CD14-positive monocyte (primary cell): Measurements from ENCODE around the gene DLK2. TPM values are rescaled to one million over a fixed set of nuclear protein-coding genes. Genes with fewer than 3 reads are reported as not detected.
"Not testable (repeated sequence)": the region's sequence is repeated elsewhere in the genome, so short reads cannot be mapped to it uniquely, and the experiment has no call there.

Experiments used
- DNase-seq, 3 donors: peaks; one replicate each; pipeline ENCODE4 v3.0.0-alpha.2; 2011 to 2022
- H2AFZ ChIP-seq: 2 replicates; pipeline ENCODE4 v1.6.0; 2012; ENCODE audit warnings: mild to moderate bottlenecking, low read depth, low read length, inconsistent platforms; ENCODE audit not compliant: insufficient read depth, poor library complexity, severe bottlenecking
- H3K27ac ChIP-seq, 2 donors: 1 replicate in 1 of 2; 2 replicates in 1 of 2; pipeline ENCODE4 v1.5.1; 2012 to 2013; ENCODE audit warnings: low read length in 2 of 2, control low read depth in 1 of 2, inconsistent platforms in 1 of 2, low read depth in 1 of 2, mild to moderate bottlenecking in 1 of 2
- H3K27me3 ChIP-seq, 2 donors: one replicate each; pipeline versions ENCODE4 v1.6.0 to v1.6.1; 2011 to 2013; ENCODE audit warnings: low read length in 2 of 2; ENCODE audit not compliant: control insufficient read depth in 2 of 2, insufficient read depth in 2 of 2
- H3K36me3 ChIP-seq, 2 donors: replicated peaks in 1 of 2; 1 replicate in 1 of 2; 2 replicates in 1 of 2; pipeline versions ENCODE4 v1.5.1 to v1.6.1; 2012 to 2013; ENCODE audit warnings: low read length in 2 of 2, control low read depth in 1 of 2, inconsistent platforms in 1 of 2, mild to moderate bottlenecking in 1 of 2; ENCODE audit not compliant: insufficient read depth in 2 of 2, control insufficient read depth in 1 of 2
- H3K4me1 ChIP-seq, 2 donors: 1 replicate in 1 of 2; 2 replicates in 1 of 2; pipeline versions ENCODE4 v1.5.1 to v1.6.1; 2012 to 2013; ENCODE audit warnings: low read length in 2 of 2, control low read depth in 1 of 2, inconsistent platforms in 1 of 2, mild to moderate bottlenecking in 1 of 2, moderate library complexity in 1 of 2; ENCODE audit not compliant: insufficient read depth in 2 of 2, control insufficient read depth in 1 of 2
- H3K4me2 ChIP-seq: replicated peaks from 2 replicates; pipeline ENCODE3; 2012; ENCODE audit warnings: low read length, moderate library complexity, mild to moderate bottlenecking; ENCODE audit not compliant: poor library complexity, severe bottlenecking; ENCODE audit errors: extremely low read depth
- H3K4me3 ChIP-seq, 3 experiments: fragments of 200-600 bp in 1 of 3; sonication (generic) in 1 of 3; replicated peaks in 1 of 3; 1 replicate in 2 of 3; 2 replicates in 1 of 3; pipeline ENCODE4 v1.5.1; 2011 to 2013; ENCODE audit warnings: low read length in 3 of 3, mild to moderate bottlenecking in 3 of 3, control low read depth in 2 of 3, low read depth in 2 of 3, inconsistent platforms in 1 of 3, moderate library complexity in 1 of 3
- H3K79me2 ChIP-seq: 2 replicates; pipeline ENCODE4 v1.6.0; 2012; ENCODE audit warnings: mild to moderate bottlenecking, control low read depth, inconsistent platforms, low read length, moderate library complexity; ENCODE audit not compliant: insufficient read depth
- H3K9ac ChIP-seq: 2 replicates; pipeline ENCODE4 v1.6.0; 2017; ENCODE audit warnings: low read length, mild to moderate bottlenecking; ENCODE audit not compliant: insufficient read depth, poor library complexity, severe bottlenecking
- H3K9me3 ChIP-seq, 2 donors: replicated peaks in 1 of 2; 1 replicate in 1 of 2; 2 replicates in 1 of 2; pipeline versions ENCODE4 v1.5.1 to v1.6.1; 2012 to 2013; ENCODE audit warnings: low read length in 2 of 2, control low read depth in 1 of 2; ENCODE audit not compliant: control insufficient read depth in 1 of 2, insufficient read depth in 1 of 2
- H4K20me1 ChIP-seq: 2 replicates; pipeline ENCODE4 v1.6.0; 2012; ENCODE audit warnings: mild to moderate bottlenecking, low read length, control low read depth, moderate library complexity; ENCODE audit not compliant: insufficient read depth
- H3K27ac Mint-ChIP-seq, 7 donors: one replicate each; pipeline ENCODE4 v1.8.0; 2020; ENCODE audit warnings: mild to moderate bottlenecking in 7 of 7, mixed read lengths in 7 of 7, moderate library complexity in 6 of 7, inconsistent platforms in 2 of 7
- H3K27me3 Mint-ChIP-seq, 3 donors: one replicate each; pipeline ENCODE4 v1.8.0; 2021 to 2022; ENCODE audit warnings: low read depth in 3 of 3, mild to moderate bottlenecking in 3 of 3, mixed read lengths in 3 of 3, moderate library complexity in 3 of 3, inconsistent platforms in 1 of 3
- H3K36me3 Mint-ChIP-seq, 2 donors: one replicate each; pipeline ENCODE4 v1.8.0; 2020; ENCODE audit warnings: mixed read lengths in 2 of 2, inconsistent platforms in 1 of 2, mild to moderate bottlenecking in 1 of 2
- H3K4me1 Mint-ChIP-seq: one replicate; pipeline ENCODE4 v1.8.0; 2020; ENCODE audit warnings: mild to moderate bottlenecking, mixed read lengths
- H3K4me3 Mint-ChIP-seq, 2 donors: one replicate each; pipeline ENCODE4 v1.8.0; 2020; ENCODE audit warnings: mild to moderate bottlenecking in 2 of 2, mixed read lengths in 2 of 2, moderate library complexity in 1 of 2
- H3K9me3 Mint-ChIP-seq, 7 donors: one replicate each; pipeline ENCODE4 v1.8.0; 2020 to 2022; ENCODE audit warnings: mixed read lengths in 7 of 7, mild to moderate bottlenecking in 6 of 7, moderate library complexity in 6 of 7, inconsistent platforms in 2 of 7
- CTCF ChIP-seq: fragments of 200-600 bp; IDR thresholded peaks from one replicate; pipeline ENCODE4 v1.8.0; 2022; ENCODE audit warnings: antibody characterized with exemption, mild to moderate bottlenecking
- WGBS: methylation state at CpG from one replicate; pipeline ENCODE4 v1.1.5; 2013; ENCODE audit warnings: missing lambda C conversion rate; ENCODE audit not compliant: insufficient coverage; 5-methylcytosine and 5-hydroxymethylcytosine counted together
- intact Hi-C, 2 donors: fragments of 100-400 bp; cut with micrococcal nuclease; formaldehyde crosslinking; loops; one replicate each; pipeline versions ENCODE4 v1.15.0 to v1.15.1; 2023
- polyA plus RNA-seq, 3 donors: library from polyadenylated mRNA; depleted of rRNA in 1 of 3; unstranded in 2 of 3; stranded (reverse) in 1 of 3; fragments of 300-500 nt in 2 of 3; fragments of >200 nt in 1 of 3; fragmentation: Illumina TruSeq in 2 of 3; gene quantifications; 1 replicate in 2 of 3; 2 replicates in 1 of 3; pipeline ENCODE4 v1.2.3, GENCODE V29; 2012 to 2021

Gene DLK2
- polyA plus RNA-seq, 3 donors = 0.08 TPM; not detected in 2

GRCh38 chr6:43416935-43417334 is 38.4 kb downstream of the DLK2 start:
- peaks cover 0 to 10% of the 10 kb centered on the region in 2 donors for H3K27me3 ChIP-seq
- no peaks in the 10 kb centered on the region for H3K36me3 Mint-ChIP-seq
- H3K4me1 ChIP-seq = no peaks in the 10 kb centered on the region
- H3K4me2 ChIP-seq = no peak overlapping the region
- H3K9me3 Mint-ChIP-seq = peaks cover 0 to 16% (median 9%) of the 10 kb centered on the region in 7 donors
- peaks cover 0 to 15% of the 10 kb centered on the region in 2 donors for H3K9me3 ChIP-seq
- H3K4me3 ChIP-seq = no peak overlapping the region
- no peaks in the 10 kb centered on the region for H3K79me2 ChIP-seq
- H3K9ac ChIP-seq = no peak overlapping the region
- H3K27ac ChIP-seq = no peak overlapping the region
- H3K27ac Mint-ChIP-seq = no peak overlapping the region
- no peaks in the 10 kb centered on the region for H3K4me1 Mint-ChIP-seq
- intact Hi-C loops = no loop called here
- no peaks in the 10 kb centered on the region for H4K20me1 ChIP-seq
- H3K36me3 ChIP-seq = no peaks in the 10 kb centered on the region
- no peak overlapping the region for H2AFZ ChIP-seq
- DNase-seq = no peak
- H3K4me3 Mint-ChIP-seq = no peak overlapping the region
- WGBS = no CpG with 5 or more reads among the region's 4 CpGs
- H3K27me3 Mint-ChIP-seq = peaks cover 12 to 33% (median 15%) of the 10 kb centered on the region in 3 donors
- no peak for TF ChIP-seq CTCF

GRCh38 chr6:43415275-43415674 is 40.1 kb downstream of the DLK2 start:
- H3K4me3 Mint-ChIP-seq, H3K4me2 ChIP-seq, H3K9ac ChIP-seq, H3K79me2 ChIP-seq, DNase-seq, intact Hi-C loops, H4K20me1 ChIP-seq, H3K4me1 Mint-ChIP-seq, H2AFZ ChIP-seq, H3K4me1 ChIP-seq, H3K36me3 Mint-ChIP-seq, H3K4me3 ChIP-seq, H3K27me3 ChIP-seq, H3K36me3 ChIP-seq, H3K27ac Mint-ChIP-seq, H3K27ac ChIP-seq: not testable (repeated sequence)
- Mint-ChIP-seq H3K9me3 (peaks cover 0 to 16% (median 11%) of the 10 kb centered on the region in 7 donors), H3K27me3 (peaks cover 12 to 32% (median 15%) of the 10 kb centered on the region in 3 donors)
- peaks cover 0 to 15% of the 10 kb centered on the region in 2 donors for H3K9me3 ChIP-seq
- 100% methylated on average over 1 of the region's 8 CpGs for WGBS
